ENCODE data around the gene PIP5K1C.

The PIP5K1C gene

GRCh38 chr19:3642296-3642695, 58.0 kb downstream of the PIP5K1C start:
- no peak for TF ChIP-seq CTCF (conservative IDR thresholded peaks at IDR 0.05; ENCODE audit: low read depth, low read length)
- DNase-seq (ENCODE audit: low read depth) = no peak
- H3K4me3 ChIP-seq (ENCODE audit: low read depth, low read length) = no peak overlapping the region

DNA sequence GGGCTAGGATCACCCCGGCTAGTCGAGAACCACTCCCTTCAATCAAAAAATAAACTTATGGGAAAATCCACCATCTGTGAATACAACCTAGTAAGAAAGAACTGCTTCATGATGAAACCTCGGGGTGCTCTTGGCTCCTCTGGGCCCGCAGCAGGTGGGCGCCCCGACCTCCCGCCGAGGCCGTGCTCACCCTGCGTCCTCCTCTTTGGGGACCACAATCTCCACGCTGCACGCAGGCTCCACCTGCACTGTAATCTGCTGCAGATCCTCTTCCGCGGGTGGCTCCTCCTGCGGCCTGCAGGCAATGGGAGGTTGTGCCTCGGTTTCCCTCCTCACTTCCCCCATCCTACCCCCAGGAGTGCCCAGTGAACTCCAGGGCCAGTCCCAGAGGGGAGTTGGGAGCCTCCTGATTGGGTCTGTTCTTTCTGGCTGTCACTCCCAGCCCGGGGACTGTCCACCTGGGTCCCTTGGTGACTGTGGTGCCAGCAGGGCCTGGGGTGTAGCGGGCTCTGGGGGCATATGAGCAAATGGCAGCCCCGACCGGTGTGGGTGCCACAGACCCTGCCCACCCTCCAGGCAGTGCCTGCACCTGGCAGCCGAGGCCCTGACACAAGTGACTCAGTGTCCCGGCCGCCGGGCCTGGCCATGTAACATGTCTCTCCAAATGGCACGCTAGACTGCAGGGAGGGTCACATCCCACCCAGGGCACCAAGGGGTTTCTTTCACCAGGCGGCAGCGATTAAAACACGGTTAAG, 58.6 kb downstream of the PIP5K1C start:
- no peak overlapping the region for H3K4me3 ChIP-seq (ENCODE audit: low read depth, low read length)
- DNase-seq (ENCODE audit: low read depth) = no peak
- TF ChIP-seq CTCF (conservative IDR thresholded peaks at IDR 0.05; ENCODE audit: low read depth, low read length) = no peak

- TF ChIP-seq CTCF (conservative IDR thresholded peaks at IDR 0.05; ENCODE audit: low read depth, low read length) = no peak
- DNase-seq (ENCODE audit: low read depth) = no peak
- no peak overlapping the region for H3K4me3 ChIP-seq (ENCODE audit: low read depth, low read length)
Observed at GRCh38 chr19:3639479-3639878, 60.8 kb downstream of the PIP5K1C start.

- no peak for TF ChIP-seq CTCF (conservative IDR thresholded peaks at IDR 0.05; ENCODE audit: low read depth, low read length)
- H3K4me3 ChIP-seq (ENCODE audit: low read depth, low read length) = no peak overlapping the region
- DNase-seq (ENCODE audit: low read depth) = no peak
Observed at GRCh38 chr19:3638208-3639193, 61.8 kb downstream of the PIP5K1C start.

DNA sequence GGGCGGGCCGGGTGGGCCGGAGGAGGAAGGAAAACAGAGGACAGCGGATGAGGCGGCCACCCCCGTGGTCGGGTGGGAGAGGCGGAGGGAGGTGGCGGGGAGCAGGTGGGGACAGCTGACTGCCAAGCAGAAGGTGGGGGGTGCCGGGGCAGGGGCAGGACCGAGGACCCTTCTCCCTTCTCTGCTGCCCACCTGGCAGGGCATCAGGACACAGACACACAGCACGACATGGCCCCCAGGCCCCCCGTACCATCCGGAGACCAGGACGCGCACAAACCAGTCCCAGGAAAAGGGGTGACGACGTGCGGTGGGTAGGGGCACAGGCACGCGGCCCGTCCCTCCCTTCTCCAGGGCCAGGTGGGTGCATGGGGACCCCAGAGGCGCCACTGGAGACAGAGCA, 62.6 kb downstream of the PIP5K1C start:
- DNase-seq (ENCODE audit: low read depth) = no peak
- no peak overlapping the region for H3K4me3 ChIP-seq (ENCODE audit: low read depth, low read length)
- TF ChIP-seq CTCF (conservative IDR thresholded peaks at IDR 0.05; ENCODE audit: low read depth, low read length) = no peak

DNA sequence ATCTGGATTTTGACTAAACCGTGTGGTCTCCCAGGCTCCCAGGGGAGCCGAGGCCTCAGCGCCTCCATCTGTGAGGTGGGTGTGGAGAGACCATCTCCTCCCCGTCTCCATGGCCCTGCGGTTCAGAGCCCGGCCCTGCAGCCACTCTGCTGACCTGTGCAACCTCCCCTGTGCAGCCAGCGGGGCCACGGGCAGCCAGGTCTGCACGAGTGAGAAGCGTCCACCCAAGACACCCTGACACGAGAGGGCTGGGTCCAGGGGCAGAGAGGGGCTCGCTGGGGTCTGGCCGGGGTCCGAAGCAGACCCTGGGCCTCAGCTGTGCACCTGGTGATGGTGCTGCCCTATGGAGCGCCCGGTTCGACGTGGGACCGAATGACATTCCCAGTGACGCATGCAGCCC, 63.3 kb downstream of the PIP5K1C start:
- no peak for DNase-seq (ENCODE audit: low read depth)
- no peak overlapping the region for H3K4me3 ChIP-seq (ENCODE audit: low read depth, low read length)
- no peak for TF ChIP-seq CTCF (conservative IDR thresholded peaks at IDR 0.05; ENCODE audit: low read depth, low read length)
